A549 (cell line): ENCODE results near the gene UBQLN4.

ENCODE experiments used
- BHLHE40 ChIP-seq: IDR thresholded peaks from 2 replicates; pipeline ENCODE4 v1.6.1; 2012; ENCODE audit warnings: low read depth, low read length, inconsistent platforms
- CTCF ChIP-seq: fragments of >200 bp; sonication (Bioruptor Twin); formaldehyde crosslinking; IDR thresholded peaks from 3 replicates; pipeline ENCODE4 v1.5.1; 2016
- EP300 ChIP-seq, 2 experiments: fragments of >200 bp; sonication (Bioruptor Twin); formaldehyde crosslinking; IDR thresholded peaks; 2 replicates in 1 of 2; 3 replicates in 1 of 2; pipeline ENCODE4 v1.6.1; 2016 to 2017
- JUN ChIP-seq, 2 experiments: fragments of >200 bp; sonication (Bioruptor Twin); formaldehyde crosslinking; IDR thresholded peaks; 2 replicates in 1 of 2; 3 replicates in 1 of 2; pipeline ENCODE4 v1.6.1; 2016 to 2017
- KDM5A ChIP-seq: fragments of 200-600 bp; sonication (generic); IDR thresholded peaks from 2 replicates; pipeline ENCODE4 v1.6.1; 2016; ENCODE audit warnings: antibody characterized with exemption, mild to moderate bottlenecking
- POLR2A ChIP-seq: IDR thresholded peaks from 2 replicates; pipeline ENCODE4 v1.6.1; 2012; ENCODE audit warnings: mild to moderate bottlenecking, low read length
- POLR2AphosphoS2 ChIP-seq: conservative IDR thresholded peaks from 2 replicates; pipeline ENCODE4 v1.6.1; 2012; ENCODE audit warnings: low read length, improper control_type of control experiment, inconsistent platforms

DNA sequence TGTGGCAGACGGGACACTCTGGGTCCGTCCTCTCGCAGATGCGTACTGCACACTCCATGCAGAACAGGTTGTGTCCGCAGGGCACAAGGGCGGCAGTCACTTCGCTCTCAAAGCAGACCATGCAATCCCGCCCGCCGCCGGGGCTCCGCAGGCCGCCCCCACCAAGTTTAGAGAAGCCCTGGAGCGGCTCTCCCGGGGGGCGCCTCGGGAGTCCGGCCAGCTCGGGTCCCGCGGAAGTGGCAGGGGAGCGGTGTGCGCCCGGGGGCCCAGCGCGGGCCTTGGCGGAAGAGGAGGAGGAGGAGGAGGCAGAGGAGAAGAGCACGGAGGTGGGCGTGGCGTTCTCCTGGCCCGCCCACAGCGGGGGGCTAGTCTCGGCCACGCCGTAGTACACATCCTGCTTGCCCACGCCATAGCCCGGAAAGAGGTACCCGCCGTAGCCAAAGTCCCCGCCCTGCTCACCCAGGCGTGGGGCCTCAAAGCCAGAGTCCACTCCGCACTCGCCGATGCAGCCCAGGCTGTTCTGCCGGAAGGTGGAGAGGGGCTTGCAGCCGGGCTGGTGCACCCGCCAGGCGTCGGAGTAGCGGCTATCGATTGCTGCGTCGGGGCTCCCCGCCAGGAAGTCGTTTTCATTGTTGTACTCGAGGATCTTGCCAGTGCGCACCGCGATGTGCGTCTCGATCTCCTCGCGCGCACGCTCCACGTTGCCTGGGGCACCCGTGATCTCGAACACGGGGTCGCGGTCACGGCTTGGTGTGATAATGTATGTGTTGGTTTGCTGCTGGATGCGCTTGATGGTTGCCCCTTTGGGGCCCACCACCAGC, 23.2 kb upstream of the UBQLN4 start:
- TF ChIP-seq KDM5A (no peak), CTCF (no peak), JUN (IDR thresholded peaks at IDR 0.05) (no peak), POLR2AphosphoS2 (no peak), EP300 (IDR thresholded peaks at IDR 0.05) (no peak), POLR2A (no peak), BHLHE40 (no peak)
